Measurements from ENCODE around the gene MAPK4. TPM values are rescaled to one million over a fixed set of nuclear protein-coding genes. Genes with fewer than 3 reads are reported as not detected.

The MAPK4 gene
- total and polyA plus RNA-seq, 9 donors: 0.80 to 21.7 (median 3.4) TPM

DNA sequence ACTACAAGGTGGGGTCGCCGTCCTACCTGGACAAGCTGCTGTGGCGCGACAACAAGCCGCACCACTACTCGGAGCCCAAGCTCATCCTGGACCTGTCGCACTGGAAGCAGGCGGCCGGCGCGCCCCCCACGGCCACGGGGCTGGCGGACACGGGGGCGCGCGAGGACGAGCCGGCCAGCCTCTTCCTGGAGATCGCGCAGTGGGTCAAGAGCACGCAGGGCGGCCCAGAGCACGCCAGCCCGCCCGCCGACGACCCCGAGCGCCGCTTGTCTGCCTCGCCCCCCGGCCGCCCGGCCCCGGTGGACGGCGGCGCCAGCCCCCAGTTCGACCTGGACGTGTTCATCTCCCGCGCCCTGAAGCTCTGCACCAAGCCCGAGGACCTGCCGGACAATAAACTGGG is 169.5 kb downstream of the MAPK4 start:
- TF ChIP-seq, protein P1, sequence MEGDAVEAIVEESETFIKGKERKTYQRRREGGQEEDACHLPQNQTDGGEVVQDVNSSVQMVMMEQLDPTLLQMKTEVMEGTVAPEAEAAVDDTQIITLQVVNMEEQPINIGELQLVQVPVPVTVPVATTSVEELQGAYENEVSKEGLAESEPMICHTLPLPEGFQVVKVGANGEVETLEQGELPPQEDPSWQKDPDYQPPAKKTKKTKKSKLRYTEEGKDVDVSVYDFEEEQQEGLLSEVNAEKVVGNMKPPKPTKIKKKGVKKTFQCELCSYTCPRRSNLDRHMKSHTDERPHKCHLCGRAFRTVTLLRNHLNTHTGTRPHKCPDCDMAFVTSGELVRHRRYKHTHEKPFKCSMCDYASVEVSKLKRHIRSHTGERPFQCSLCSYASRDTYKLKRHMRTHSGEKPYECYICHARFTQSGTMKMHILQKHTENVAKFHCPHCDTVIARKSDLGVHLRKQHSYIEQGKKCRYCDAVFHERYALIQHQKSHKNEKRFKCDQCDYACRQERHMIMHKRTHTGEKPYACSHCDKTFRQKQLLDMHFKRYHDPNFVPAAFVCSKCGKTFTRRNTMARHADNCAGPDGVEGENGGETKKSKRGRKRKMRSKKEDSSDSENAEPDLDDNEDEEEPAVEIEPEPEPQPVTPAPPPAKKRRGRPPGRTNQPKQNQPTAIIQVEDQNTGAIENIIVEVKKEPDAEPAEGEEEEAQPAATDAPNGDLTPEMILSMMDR (IDR thresholded peaks at IDR 0.05): no peak
- TF ChIP-seq EP300 (IDR thresholded peaks at IDR 0.05): no peak
- TF ChIP-seq POLR2A (IDR thresholded peaks at IDR 0.05): no peak
- H3K4me1 ChIP-seq (ENCODE audit: insufficient read depth): peaks cover 2% of the 10 kb centered on the region
- intact Hi-C loops (cut with DNase I): no loop called here
- H3K36me3 ChIP-seq: no peaks in the 10 kb centered on the region
- no peaks in the 10 kb centered on the region for H3K27me3 ChIP-seq
- no peaks in the 10 kb centered on the region for H3K9me3 ChIP-seq
- WGBS, 3 donors: 72 to 81% (median 81%) methylated on average over 45 to 46 of the region's 46 CpGs
- DNase-seq: no peak
- no peak overlapping the region for H3K4me3 ChIP-seq
- no peak overlapping the region for H3K27ac ChIP-seq

DNA sequence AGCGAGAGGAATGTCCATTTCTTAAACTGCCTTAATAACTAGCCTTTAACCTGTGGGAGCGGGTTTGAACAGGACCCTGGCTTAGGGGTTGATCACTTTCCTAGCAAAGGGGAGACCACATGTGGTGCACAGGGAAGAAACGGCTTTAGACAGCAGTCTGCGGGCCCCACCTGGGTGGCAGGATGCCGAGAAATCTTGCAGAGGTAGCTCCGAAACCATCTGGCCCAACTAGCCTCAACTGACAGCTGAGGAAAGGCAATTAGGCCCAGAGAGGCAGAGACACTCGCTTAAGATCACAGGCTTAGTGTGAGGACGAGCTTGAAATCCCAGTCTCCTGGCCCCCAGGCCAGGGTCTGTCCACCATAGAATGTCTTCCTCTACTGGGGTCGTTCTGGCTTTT is 170.1 kb downstream of the MAPK4 start:
- intact Hi-C loops (cut with DNase I): no loop called here
- 90 to 91% (median 91%) methylated on average over 9 of the region's 9 CpGs for WGBS, 3 donors

DNA sequence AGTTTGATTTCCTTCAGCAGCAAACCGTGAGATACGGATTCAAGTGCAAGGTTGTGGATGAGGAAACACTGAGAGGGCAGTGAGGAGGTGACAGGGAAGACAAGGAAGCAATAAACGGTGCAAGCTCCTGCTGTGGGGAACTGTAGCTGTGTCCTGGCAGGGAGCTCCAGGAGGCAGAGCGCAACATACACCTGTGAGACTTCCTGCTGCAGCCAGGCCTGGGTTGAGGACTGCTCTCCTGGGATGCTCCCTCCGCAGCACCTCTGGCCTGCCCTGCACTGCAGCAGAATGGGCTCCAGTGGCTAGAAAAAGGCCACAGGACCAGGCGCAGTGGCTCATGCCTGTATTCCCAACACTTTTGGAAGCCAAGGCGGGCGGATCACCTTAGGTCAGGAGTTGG is 174.5 kb downstream of the MAPK4 start:
- H3K4me1 ChIP-seq (ENCODE audit: insufficient read depth): no peaks in the 10 kb centered on the region
- no peak overlapping the region for H3K27ac ChIP-seq
- no peaks in the 10 kb centered on the region for H3K9me3 ChIP-seq
- intact Hi-C loops (cut with DNase I): no loop called here
- H3K4me3 ChIP-seq: no peak overlapping the region
- WGBS, 3 donors: 61 to 70% (median 66%) methylated on average over 8 of the region's 8 CpGs
- H3K27me3 ChIP-seq: no peaks in the 10 kb centered on the region
- no peak for DNase-seq
- TF ChIP-seq EP300 (IDR thresholded peaks at IDR 0.05) (no peak), POLR2A (IDR thresholded peaks at IDR 0.05) (no peak)
- TF ChIP-seq, protein P1 (IDR thresholded peaks at IDR 0.05): no peak
- no peaks in the 10 kb centered on the region for H3K36me3 ChIP-seq

More for the DNA sequence above, 170.1 kb downstream of the MAPK4 start:
- Histone ChIP-seq H3K36me3 (no peaks in the 10 kb centered on the region), H3K4me1 (ENCODE audit: insufficient read depth) (peaks cover 2% of the 10 kb centered on the region), H3K9me3 (no peaks in the 10 kb centered on the region), H3K27ac (no peak overlapping the region), H3K27me3 (no peaks in the 10 kb centered on the region), H3K4me3 (no peak overlapping the region)
- TF ChIP-seq EP300 (IDR thresholded peaks at IDR 0.05): no peak
- TF ChIP-seq, protein P1 (IDR thresholded peaks at IDR 0.05): no peak
- TF ChIP-seq POLR2A (IDR thresholded peaks at IDR 0.05): no peak
- no peak for DNase-seq

DNA sequence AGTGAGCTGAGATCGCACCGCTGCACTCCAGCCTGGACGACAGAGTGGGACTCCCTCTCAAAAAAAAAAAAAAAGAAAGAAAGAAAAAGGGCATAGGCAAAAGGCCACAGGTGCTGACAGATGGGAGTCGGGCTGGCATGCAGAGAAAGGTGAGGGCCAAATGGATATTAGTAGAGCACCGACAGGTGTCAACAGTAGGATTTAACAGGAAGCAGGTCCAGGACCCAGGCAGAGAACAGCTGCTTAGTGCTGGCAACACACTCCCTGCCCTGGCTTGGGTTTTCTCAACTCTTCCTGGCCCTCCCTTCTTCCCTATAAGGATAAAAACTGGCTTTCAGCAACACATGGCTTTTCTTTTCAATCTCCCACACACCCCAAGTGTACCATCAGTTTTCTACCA is 175.0 kb downstream of the MAPK4 start:
- TF ChIP-seq POLR2A (IDR thresholded peaks at IDR 0.05) (no peak), EP300 (IDR thresholded peaks at IDR 0.05) (no peak)
- H3K4me1 ChIP-seq (ENCODE audit: insufficient read depth): no peaks in the 10 kb centered on the region
- H3K27ac ChIP-seq: no peak overlapping the region
- DNase-seq: no peak
- H3K36me3 ChIP-seq: no peaks in the 10 kb centered on the region
- 87 to 91% (median 90%) methylated on average over 5 of the region's 5 CpGs for WGBS, 3 donors
- H3K27me3 ChIP-seq: no peaks in the 10 kb centered on the region
- H3K4me3 ChIP-seq: no peak overlapping the region
- intact Hi-C loops (cut with DNase I): no loop called here
- H3K9me3 ChIP-seq: no peaks in the 10 kb centered on the region

DNA sequence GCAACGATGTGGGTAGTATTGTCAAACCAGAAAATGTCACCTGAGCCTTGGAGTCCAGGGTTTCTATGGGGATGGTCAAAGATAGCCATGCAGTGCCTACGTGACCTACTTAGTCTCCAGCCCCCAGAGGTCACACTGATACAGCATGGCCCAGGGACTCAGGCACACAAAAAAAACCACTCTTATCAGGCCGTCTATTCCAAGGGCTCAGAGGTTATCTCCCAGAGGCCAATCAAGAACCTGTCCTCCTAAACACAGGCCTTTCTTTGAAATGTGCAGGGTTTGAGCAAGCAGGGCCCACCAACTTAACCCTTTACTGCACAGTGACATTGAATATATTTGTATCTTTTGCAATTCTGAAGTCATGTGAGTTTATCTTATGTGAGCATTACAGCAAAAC is 177.2 kb downstream of the MAPK4 start:
- Histone ChIP-seq H3K4me1 (ENCODE audit: insufficient read depth) (no peaks in the 10 kb centered on the region), H3K36me3 (no peaks in the 10 kb centered on the region), H3K27me3 (no peaks in the 10 kb centered on the region), H3K27ac (no peak overlapping the region), H3K9me3 (no peaks in the 10 kb centered on the region), H3K4me3 (no peak overlapping the region)
- intact Hi-C loops (cut with DNase I): no loop called here
- no peak for TF ChIP-seq EP300 (IDR thresholded peaks at IDR 0.05)
- TF ChIP-seq, protein P1 (IDR thresholded peaks at IDR 0.05): no peak
- no peak for TF ChIP-seq POLR2A (IDR thresholded peaks at IDR 0.05)
- 46 to 49% (median 48%) methylated on average over 3 of the region's 3 CpGs for WGBS, 3 donors
- no peak for DNase-seq
